H9 (cell line): Measurements from ENCODE around the gene RTTN. TPM values are rescaled to one million over a fixed set of nuclear protein-coding genes. Genes with fewer than 3 reads are reported as not detected.

Experiments
- DNase-seq: peaks from one replicate; pipeline ENCODE4 v3.0.0-alpha.2; 2017
- H2AFZ ChIP-seq: one replicate; pipeline ENCODE4 v1.6.1; 2013; ENCODE audit warnings: mild to moderate bottlenecking, low read length, control low read depth, moderate library complexity
- H2AK5ac ChIP-seq: 2 replicates; pipeline ENCODE4 v1.6.1; 2013; ENCODE audit warnings: low read length, control low read depth, mixed read lengths; ENCODE audit not compliant: insufficient read length
- H2BK120ac ChIP-seq: one replicate; pipeline ENCODE4 v1.6.1; 2013; ENCODE audit warnings: low read depth, mild to moderate bottlenecking, low read length, control low read depth, inconsistent platforms; ENCODE audit not compliant: poor library complexity, severe bottlenecking
- H2BK12ac ChIP-seq: 2 replicates; pipeline ENCODE4 v1.6.1; 2013; ENCODE audit warnings: low read length, control low read depth, mixed read lengths, low read depth; ENCODE audit not compliant: insufficient read length
- H2BK15ac ChIP-seq: 2 replicates; pipeline ENCODE4 v1.6.1; 2013; ENCODE audit warnings: low read depth, low read length, control low read depth
- H2BK20ac ChIP-seq: one replicate; pipeline ENCODE4 v1.6.1; 2013; ENCODE audit warnings: low read depth, mild to moderate bottlenecking, low read length, control low read depth, inconsistent platforms; ENCODE audit not compliant: poor library complexity, severe bottlenecking
- H2BK5ac ChIP-seq: 2 replicates; pipeline ENCODE4 v1.6.1; 2013; ENCODE audit warnings: low read length, control low read depth, mixed read lengths; ENCODE audit not compliant: insufficient read length
- H3K14ac ChIP-seq: 2 replicates; pipeline ENCODE4 v1.6.1; 2013; ENCODE audit warnings: low read length, control low read depth; ENCODE audit not compliant: insufficient read depth
- H3K18ac ChIP-seq: 2 replicates; pipeline ENCODE4 v1.6.1; 2013; ENCODE audit warnings: low read depth, mild to moderate bottlenecking, mixed read lengths, low read length, control low read depth; ENCODE audit not compliant: insufficient read length
- H3K23ac ChIP-seq: 2 replicates; pipeline ENCODE4 v1.6.1; 2013; ENCODE audit warnings: low read length, control low read depth, mixed read lengths, low read depth; ENCODE audit not compliant: insufficient read length
- H3K23me2 ChIP-seq: 2 replicates; pipeline ENCODE4 v1.6.1; 2013; ENCODE audit warnings: low read depth, mild to moderate bottlenecking, mixed read lengths, low read length, control low read depth; ENCODE audit not compliant: insufficient read length, poor library complexity, severe bottlenecking
- H3K27ac ChIP-seq: 2 replicates; pipeline ENCODE4 v1.5.1; 2013; ENCODE audit warnings: low read length, control low read depth, mixed read lengths, low read depth; ENCODE audit not compliant: insufficient read length
- H3K27me3 ChIP-seq: 2 replicates; pipeline ENCODE4 v1.6.1; 2013; ENCODE audit warnings: low read length, control low read depth, inconsistent platforms; ENCODE audit not compliant: insufficient read depth
- H3K4ac ChIP-seq: 2 replicates; pipeline ENCODE4 v1.6.1; 2013; ENCODE audit warnings: low read depth, mild to moderate bottlenecking, control low read depth, inconsistent platforms, low read length, moderate library complexity
- H3K4me1 ChIP-seq: 2 replicates; pipeline ENCODE4 v1.6.1; 2013; ENCODE audit warnings: low read length, control low read depth, inconsistent platforms; ENCODE audit not compliant: insufficient read depth
- H3K4me2 ChIP-seq: 2 replicates; pipeline ENCODE4 v1.6.1; 2013; ENCODE audit warnings: low read length, control low read depth, mixed read lengths; ENCODE audit not compliant: insufficient read length, insufficient read depth
- H3K56ac ChIP-seq: 2 replicates; pipeline ENCODE4 v1.6.1; 2013; ENCODE audit warnings: low read depth, mild to moderate bottlenecking, mixed read lengths, low read length, control low read depth; ENCODE audit not compliant: insufficient read length
- H3K79me1 ChIP-seq: 2 replicates; pipeline ENCODE4 v1.6.1; 2013; ENCODE audit warnings: low read depth, mild to moderate bottlenecking, moderate library complexity, low read length, control low read depth, inconsistent platforms; ENCODE audit not compliant: insufficient read depth, poor library complexity, severe bottlenecking
- H3K79me2 ChIP-seq: 2 replicates; pipeline ENCODE4 v1.6.1; 2013; ENCODE audit warnings: low read length, control low read depth, inconsistent platforms; ENCODE audit not compliant: insufficient read depth
- H3K9ac ChIP-seq: 2 replicates; pipeline ENCODE4 v1.6.1; 2013; ENCODE audit warnings: low read length, control low read depth, mixed read lengths; ENCODE audit not compliant: insufficient read length; ENCODE audit errors: extremely low read depth
- H3K9me3 ChIP-seq: one replicate; pipeline ENCODE4 v1.6.1; 2013; ENCODE audit warnings: low read depth, low read length, inconsistent platforms; ENCODE audit not compliant: control insufficient read depth
- H3T11ph ChIP-seq: one replicate; pipeline ENCODE4 v1.6.1; 2013; ENCODE audit warnings: mild to moderate bottlenecking, low read length, control low read depth, inconsistent platforms
- H4K20me1 ChIP-seq: one replicate; pipeline ENCODE4 v1.6.1; 2013; ENCODE audit not compliant: control insufficient read depth, insufficient read length, insufficient read depth
- H4K5ac ChIP-seq: 2 replicates; pipeline ENCODE4 v1.6.1; 2013; ENCODE audit warnings: low read depth, mild to moderate bottlenecking, mixed read lengths, low read length, control low read depth; ENCODE audit not compliant: insufficient read length
- H4K8ac ChIP-seq: replicated peaks from 2 replicates; pipeline ENCODE4 v1.6.1; 2013; ENCODE audit warnings: low read length, control low read depth, mixed read lengths, low read depth; ENCODE audit not compliant: insufficient read length
- H4K91ac ChIP-seq: 2 replicates; pipeline ENCODE4 v1.6.1; 2013; ENCODE audit warnings: low read depth, mild to moderate bottlenecking, moderate library complexity, mixed read lengths, low read length, control low read depth; ENCODE audit not compliant: insufficient read length
- H3K27ac Mint-ChIP-seq, 3 experiments: 2 replicates in 2 of 3; 3 replicates in 1 of 3; pipeline ENCODE4 v1.8.0; 2020 to 2021; ENCODE audit warnings: mixed read lengths in 3 of 3, mild to moderate bottlenecking in 1 of 3, moderate library complexity in 1 of 3
- H3K27me3 Mint-ChIP-seq: 2 replicates; pipeline ENCODE4 v1.8.0; 2021; ENCODE audit warnings: low read depth, mild to moderate bottlenecking, moderate library complexity, mixed read lengths
- H3K36me3 Mint-ChIP-seq, 3 experiments: 2 replicates in 2 of 3; 3 replicates in 1 of 3; pipeline ENCODE4 v1.8.0; 2020 to 2021; ENCODE audit warnings: low read depth in 3 of 3, mixed read lengths in 3 of 3; ENCODE audit not compliant: insufficient read depth in 1 of 3
- H3K4me1 Mint-ChIP-seq, 2 experiments: 2 replicates each; pipeline ENCODE4 v1.8.0; 2020; ENCODE audit warnings: mixed read lengths in 2 of 2
- H3K4me3 Mint-ChIP-seq, 2 experiments: 2 replicates in 1 of 2; 3 replicates in 1 of 2; pipeline ENCODE4 v1.8.0; 2020 to 2021; ENCODE audit warnings: mild to moderate bottlenecking in 2 of 2, mixed read lengths in 2 of 2, moderate library complexity in 1 of 2
- H3K9me3 Mint-ChIP-seq, 2 experiments: 2 replicates in 1 of 2; 3 replicates in 1 of 2; pipeline ENCODE4 v1.8.0; 2020; ENCODE audit warnings: mild to moderate bottlenecking in 2 of 2, mixed read lengths in 2 of 2, moderate library complexity in 1 of 2
- total RNA-seq: library from RNA; stranded (reverse); gene quantifications from 2 replicates; pipeline ENCODE4 v1.2.1, GENCODE V29; 2021
- TF ChIP-seq, protein P1 (sequence below): fragments of 200-600 bp; sonication (generic); conservative IDR thresholded peaks from 3 replicates; pipeline ENCODE4 v1.8.0; 2021; ENCODE audit warnings: antibody characterized with exemption, mild to moderate bottlenecking

Gene RTTN
- total RNA-seq, 1 experiment from 2014 or later: 17.6 TPM

DNA sequence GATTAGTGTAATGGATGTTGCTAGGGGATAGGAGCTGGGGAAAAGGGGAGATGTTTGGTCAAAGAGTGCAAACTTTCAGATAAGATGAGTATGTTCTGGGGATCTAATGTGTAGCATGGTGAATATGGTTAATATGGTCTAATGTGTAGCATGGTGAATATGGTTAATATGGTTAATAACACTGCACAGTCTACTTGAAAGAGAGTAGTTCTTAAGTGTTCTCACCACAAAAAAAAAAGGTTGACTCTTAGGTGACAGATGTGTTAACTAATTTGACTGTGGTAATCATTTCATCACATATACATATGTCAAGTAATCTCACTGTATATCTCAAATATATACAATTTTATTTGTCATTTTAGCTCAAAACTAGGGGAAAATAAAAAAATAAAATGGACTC is 136.5 kb downstream of the RTTN start:
- no peak for DNase-seq
- Histone ChIP-seq H4K20me1 (no peaks in the 10 kb centered on the region), H3K27ac (no peak overlapping the region), H3K14ac (no peak overlapping the region), H3K23ac (no peak overlapping the region), H2BK5ac (no peak overlapping the region), H3K9ac (no peak overlapping the region), H3K4me1 (no peaks in the 10 kb centered on the region), H3K4ac (no peak overlapping the region), H3K4me2 (no peak overlapping the region), H4K91ac (no peak overlapping the region), H3K79me1 (no peaks in the 10 kb centered on the region), H4K5ac (no peak overlapping the region), H3K27me3 (no peaks in the 10 kb centered on the region), H2BK12ac (no peak overlapping the region), H3K9me3 (no peaks in the 10 kb centered on the region), H3K79me2 (no peaks in the 10 kb centered on the region), H2AFZ (no peak overlapping the region), H3K18ac (no peak overlapping the region), H2BK15ac (no peak overlapping the region), H2BK20ac (no peak overlapping the region), H3T11ph (no peak overlapping the region), H2BK120ac (no peak overlapping the region), H3K23me2 (no peaks in the 10 kb centered on the region), H2AK5ac (no peak overlapping the region), H3K56ac (no peak overlapping the region), H4K8ac (no peak overlapping the region)
- Mint-ChIP-seq H3K4me1 (no peaks in the 10 kb centered on the region; a peak in 1 of 4 replicates), H3K9me3 (no peaks in the 10 kb centered on the region), H3K36me3 (peaks cover 0 to 10% (median 0%) of the 10 kb centered on the region in 3 experiments; a peak in 1 of 7 replicates), H3K4me3 (no peak overlapping the region), H3K27me3 (no peaks in the 10 kb centered on the region), H3K27ac (peak overlapping the region in 1 of 3 experiments; percentile 21; a peak in 1 of 7 replicates)
- TF ChIP-seq, protein P1, sequence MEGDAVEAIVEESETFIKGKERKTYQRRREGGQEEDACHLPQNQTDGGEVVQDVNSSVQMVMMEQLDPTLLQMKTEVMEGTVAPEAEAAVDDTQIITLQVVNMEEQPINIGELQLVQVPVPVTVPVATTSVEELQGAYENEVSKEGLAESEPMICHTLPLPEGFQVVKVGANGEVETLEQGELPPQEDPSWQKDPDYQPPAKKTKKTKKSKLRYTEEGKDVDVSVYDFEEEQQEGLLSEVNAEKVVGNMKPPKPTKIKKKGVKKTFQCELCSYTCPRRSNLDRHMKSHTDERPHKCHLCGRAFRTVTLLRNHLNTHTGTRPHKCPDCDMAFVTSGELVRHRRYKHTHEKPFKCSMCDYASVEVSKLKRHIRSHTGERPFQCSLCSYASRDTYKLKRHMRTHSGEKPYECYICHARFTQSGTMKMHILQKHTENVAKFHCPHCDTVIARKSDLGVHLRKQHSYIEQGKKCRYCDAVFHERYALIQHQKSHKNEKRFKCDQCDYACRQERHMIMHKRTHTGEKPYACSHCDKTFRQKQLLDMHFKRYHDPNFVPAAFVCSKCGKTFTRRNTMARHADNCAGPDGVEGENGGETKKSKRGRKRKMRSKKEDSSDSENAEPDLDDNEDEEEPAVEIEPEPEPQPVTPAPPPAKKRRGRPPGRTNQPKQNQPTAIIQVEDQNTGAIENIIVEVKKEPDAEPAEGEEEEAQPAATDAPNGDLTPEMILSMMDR: no peak
